MM.1S (cell line): ENCODE measurements around the gene QRICH1.

Experiments
- CTCF ChIP-seq: fragments of 300-600 bp; sonication (generic); IDR thresholded peaks from 2 replicates; pipeline ENCODE4 v1.5.1; 2016; ENCODE audit warnings: antibody characterized with exemption, low read length, mixed read lengths
- EZH2phosphoT487 ChIP-seq: fragments of 300-600 bp; sonication (generic); IDR thresholded peaks from 2 replicates; pipeline ENCODE4 v1.6.1; 2018; ENCODE audit warnings: antibody characterized with exemption, low read length

- TF ChIP-seq CTCF (no peak), EZH2phosphoT487 (no peak)
These were observed 108.0 kb downstream of the QRICH1 start for GRCh38 chr3:48985831-48986376.
